Measurements from ENCODE around the gene NLN.

Gene NLN

GRCh38 chr5:65801352-65801783 is 79.4 kb downstream of the NLN start:
- TF ChIP-seq ZC3H10 (CRISPR knock-in tag; IDR thresholded peaks at IDR 0.05) = no peak
- no peak for TF ChIP-seq ZFP3 (CRISPR knock-in tag; IDR thresholded peaks at IDR 0.05)
- no peak for TF ChIP-seq BACH2 (CRISPR knock-in tag; IDR thresholded peaks at IDR 0.05; ENCODE audit: borderline replicate concordance)
- no peak for TF ChIP-seq RARB (CRISPR knock-in tag; IDR thresholded peaks at IDR 0.05)
- ATAC-seq = no peak

GRCh38 chr5:65802080-65802479 is 80.1 kb downstream of the NLN start:
- TF ChIP-seq PATZ1 (CRISPR knock-in tag; IDR thresholded peaks at IDR 0.05; ENCODE audit: borderline replicate concordance) (no peak), CSDC2 (CRISPR knock-in tag; IDR thresholded peaks at IDR 0.05) (no peak), SNAI2 (CRISPR knock-in tag; IDR thresholded peaks at IDR 0.05) (no peak), PPARA (CRISPR knock-in tag; IDR thresholded peaks at IDR 0.05; ENCODE audit: borderline replicate concordance) (no peak), ESRRG (CRISPR knock-in tag; IDR thresholded peaks at IDR 0.05) (no peak), CREB5 (CRISPR knock-in tag; IDR thresholded peaks at IDR 0.05; ENCODE audit: low read depth) (no peak), TSHZ2 (CRISPR knock-in tag; IDR thresholded peaks at IDR 0.05) (no peak), OSR1 (CRISPR knock-in tag; IDR thresholded peaks at IDR 0.05) (no peak), GLIS3 (CRISPR knock-in tag; IDR thresholded peaks at IDR 0.05) (no peak), CSRNP3 (CRISPR knock-in tag; IDR thresholded peaks at IDR 0.05) (no peak), ZNF70 (CRISPR knock-in tag; IDR thresholded peaks at IDR 0.05) (no peak), ZFP3 (CRISPR knock-in tag; IDR thresholded peaks at IDR 0.05) (no peak), BACH2 (CRISPR knock-in tag; IDR thresholded peaks at IDR 0.05; ENCODE audit: borderline replicate concordance) (no peak)

GRCh38 chr5:65802820-65803219 is 80.8 kb downstream of the NLN start:
- no peak for ATAC-seq
- TF ChIP-seq ISL1 (CRISPR knock-in tag; IDR thresholded peaks at IDR 0.05) (no peak), PATZ1 (CRISPR knock-in tag; IDR thresholded peaks at IDR 0.05; ENCODE audit: borderline replicate concordance) (no peak), CSDC2 (CRISPR knock-in tag; IDR thresholded peaks at IDR 0.05) (no peak), ZC3H10 (CRISPR knock-in tag; IDR thresholded peaks at IDR 0.05) (no peak), SNAI2 (CRISPR knock-in tag; IDR thresholded peaks at IDR 0.05) (no peak), RARB (CRISPR knock-in tag; IDR thresholded peaks at IDR 0.05) (no peak), TCF4 (CRISPR knock-in tag; IDR thresholded peaks at IDR 0.05; ENCODE audit: borderline replicate concordance) (no peak), ZNF565 (CRISPR knock-in tag; conservative IDR thresholded peaks at IDR 0.05; ENCODE audit: low read depth) (no peak)

More at GRCh38 chr5:65802080-65802479, 80.1 kb downstream of the NLN start:
- no peak for ATAC-seq

GRCh38 chr5:65803699-65804391 is 81.8 kb downstream of the NLN start:
- no peak for ATAC-seq
- TF ChIP-seq ISL1 (CRISPR knock-in tag; IDR thresholded peaks at IDR 0.05) (peak; percentile 66), TSHZ2 (CRISPR knock-in tag; IDR thresholded peaks at IDR 0.05) (no peak)
